Dedifferentiated amniotic fluid mesenchymal stem cell (primary cell): ENCODE results near the gene GTF2I.
"Not testable (repeated sequence)": the region's sequence is repeated elsewhere in the genome, so short reads cannot be mapped to it uniquely, and the experiment has no call there.

Source experiments
- DNase-seq: peaks from one replicate; pipeline ENCODE4 v3.0.0-alpha.2; 2016; ENCODE audit errors: extremely low spot score

GTF2I gene

DNA sequence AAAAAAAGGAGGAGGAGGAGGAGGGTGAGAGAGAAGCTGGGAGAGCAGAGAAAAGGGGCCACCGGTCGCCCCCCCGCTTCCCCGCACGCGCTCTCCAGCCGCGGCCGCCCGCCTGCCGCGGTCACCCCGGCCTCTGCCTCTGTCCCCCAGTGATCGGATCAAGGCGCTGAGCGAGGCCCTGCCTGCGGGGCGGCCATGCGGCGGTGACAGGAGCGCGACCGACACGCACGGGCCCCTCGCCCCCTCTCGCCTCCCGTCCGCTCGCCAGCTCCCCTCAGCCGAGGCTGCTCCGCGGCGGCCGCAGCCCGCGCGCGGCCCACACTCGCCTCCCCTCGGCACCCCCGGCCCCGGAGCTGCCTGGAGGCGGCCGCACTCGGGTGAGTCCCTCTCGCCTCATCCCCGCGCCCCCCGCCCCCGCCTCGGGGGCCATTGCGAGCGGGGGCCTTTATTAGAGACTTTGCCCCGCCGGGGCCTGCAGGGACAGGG is at the start of gene GTF2I:
TSS of gene GTF2I (plus strand) at position 27 of the 486 bp plus-strand sequence. CDS start 31,411 bp downstream, outside the sequence.
- DNase-seq = no peak

GRCh38 chr7:74612015-74612829 is 45.3 kb upstream of the GTF2I start:
- no peak for DNase-seq

GRCh38 chr7:74615933-74616780 is 41.4 kb upstream of the GTF2I start:
- no peak for DNase-seq

GRCh38 chr7:74617180-74617744 is 40.3 kb upstream of the GTF2I start:
- no peak for DNase-seq

DNA sequence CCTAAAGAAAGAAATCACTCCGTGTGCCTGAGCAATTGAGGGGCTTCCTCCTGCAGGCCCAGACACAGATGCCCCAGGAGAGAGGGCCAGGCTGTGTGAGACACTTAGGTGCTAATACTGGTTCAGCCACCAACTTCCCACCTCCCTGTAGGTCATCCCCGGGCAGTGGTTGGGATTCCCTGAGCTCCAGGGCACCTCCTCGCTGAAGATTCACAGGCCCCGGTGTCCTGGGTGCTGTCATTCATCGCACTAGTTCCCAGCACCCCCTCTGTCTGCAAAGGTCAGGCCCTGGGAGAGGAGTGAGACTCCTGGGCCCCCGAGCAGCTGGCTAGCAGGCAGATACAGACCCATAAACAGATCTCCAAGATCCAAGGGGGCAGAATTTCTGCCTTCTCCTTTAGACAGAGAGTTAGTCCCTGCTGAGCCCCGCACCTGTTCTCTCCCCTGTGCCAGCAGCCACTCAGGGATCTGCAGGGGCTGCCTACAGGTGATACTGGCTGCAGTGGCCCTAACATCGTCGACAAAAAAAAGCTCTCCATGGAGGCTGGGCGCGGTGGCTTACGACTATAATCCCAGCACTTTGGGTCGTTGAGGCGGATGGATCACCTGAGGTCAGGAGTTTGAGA is 38.2 kb upstream of the GTF2I start:
- no peak for DNase-seq

DNA sequence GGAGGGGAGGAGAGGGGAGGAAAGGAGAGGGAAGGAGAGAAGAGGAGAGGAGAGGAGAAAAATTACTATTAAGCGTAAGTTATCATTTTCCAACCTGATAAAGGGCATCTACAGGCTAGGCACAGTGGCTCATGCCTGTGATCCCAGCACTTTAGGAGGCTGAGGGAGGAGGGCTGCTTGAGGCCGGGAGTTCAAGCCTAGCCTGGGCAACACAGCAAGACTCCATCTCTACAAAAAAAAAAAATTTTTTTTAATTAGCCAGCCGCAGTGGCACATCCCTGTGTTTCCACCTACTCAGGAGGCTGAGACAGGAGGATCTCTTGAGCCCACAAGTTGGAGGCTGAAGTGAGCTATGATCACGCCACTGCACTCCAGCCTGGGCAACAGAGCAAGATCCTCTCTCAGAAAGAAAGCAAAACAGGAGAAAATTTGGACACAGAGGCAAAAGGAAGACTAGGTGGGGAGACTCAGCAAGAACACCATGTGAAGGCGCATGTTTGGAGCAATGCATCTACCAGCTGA is 35.2 kb upstream of the GTF2I start:
- DNase-seq = no peak

DNA sequence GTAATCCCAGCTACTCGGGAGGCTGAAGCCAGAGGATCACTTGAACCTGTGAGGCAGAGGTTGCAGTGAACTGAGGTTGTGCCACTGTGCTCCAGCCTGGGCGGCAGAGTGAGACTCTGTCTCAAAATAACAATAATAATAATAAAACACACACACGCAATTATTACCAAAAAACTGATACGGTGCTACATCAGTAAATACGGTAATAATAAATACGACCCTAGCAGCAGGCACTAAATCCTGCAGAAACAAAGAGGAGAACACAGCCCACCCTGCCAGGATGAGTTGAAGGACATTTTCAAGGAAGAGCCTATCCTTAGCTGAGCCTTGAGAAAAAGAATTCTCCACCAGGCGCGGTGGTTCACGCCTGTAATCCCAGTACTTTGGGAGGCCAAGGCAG is 34.4 kb upstream of the GTF2I start:
- no peak for DNase-seq

- DNase-seq = peak; percentile 82
These were observed 32.1 kb upstream of the GTF2I start for GRCh38 chr7:74625446-74625845.

DNA sequence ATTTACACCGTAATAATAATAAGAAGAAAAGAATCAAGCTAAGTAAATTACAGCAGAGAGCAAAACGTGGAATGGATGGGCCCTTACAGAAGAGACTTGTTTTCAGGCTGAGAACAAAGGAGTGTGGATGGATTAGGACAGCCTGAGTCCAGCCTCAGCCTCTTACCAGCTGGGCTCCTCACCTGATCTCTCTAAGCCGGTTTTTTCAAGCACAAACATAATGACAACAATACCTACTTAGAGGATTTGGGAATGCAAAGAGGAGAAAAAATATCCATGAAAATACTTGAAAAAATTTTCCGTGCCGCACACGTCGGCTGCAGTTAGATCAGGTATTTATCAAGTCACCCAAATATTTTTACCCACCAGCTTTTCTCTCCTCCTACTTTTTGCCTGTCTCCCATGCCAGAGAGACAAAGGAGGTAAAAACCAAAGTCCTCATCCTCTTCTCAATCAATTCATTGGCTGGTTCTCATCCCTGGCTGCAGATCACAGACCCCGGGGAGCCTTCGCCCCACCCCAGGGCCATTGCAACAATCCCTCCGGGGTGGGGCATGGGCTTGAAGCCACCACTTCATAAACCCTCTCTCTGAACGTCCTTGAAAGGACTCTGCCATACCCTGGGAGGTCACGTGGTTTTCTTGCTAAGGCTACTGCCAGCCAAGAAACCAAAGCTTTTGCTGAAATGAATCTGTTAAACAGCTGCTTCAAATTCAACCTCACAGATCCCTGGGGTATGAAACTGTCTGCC is 29.7 kb upstream of the GTF2I start:
- DNase-seq = peak; percentile 61

GRCh38 chr7:74632505-74632904 is 25.0 kb upstream of the GTF2I start:
- DNase-seq = no peak

DNA sequence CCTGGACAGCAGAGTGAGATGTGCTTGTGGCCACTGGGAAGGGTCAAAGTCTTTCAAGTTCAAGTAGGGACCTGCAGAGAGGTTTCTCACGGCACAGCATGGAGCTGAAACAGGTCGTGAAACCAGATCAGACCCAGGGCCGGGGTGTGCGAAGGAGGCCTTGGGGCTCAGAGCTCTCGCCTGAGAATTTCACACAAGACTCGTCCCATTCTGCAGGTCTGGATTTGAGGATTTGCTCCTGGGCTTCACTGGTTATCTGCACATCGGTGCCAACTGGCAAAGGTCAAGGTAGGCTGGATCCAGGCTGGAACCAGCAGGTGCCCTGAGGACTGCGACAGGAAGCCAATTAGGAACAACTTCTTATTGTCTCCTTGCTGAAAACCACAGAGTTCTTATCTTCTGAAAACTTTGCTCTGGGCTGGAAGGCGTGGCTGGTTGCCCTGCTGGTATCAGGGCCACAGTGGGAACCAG is 24.0 kb upstream of the GTF2I start:
- no peak for DNase-seq

- no peak for DNase-seq
These were observed 19.8 kb upstream of the GTF2I start for GRCh38 chr7:74637745-74638144.

DNA sequence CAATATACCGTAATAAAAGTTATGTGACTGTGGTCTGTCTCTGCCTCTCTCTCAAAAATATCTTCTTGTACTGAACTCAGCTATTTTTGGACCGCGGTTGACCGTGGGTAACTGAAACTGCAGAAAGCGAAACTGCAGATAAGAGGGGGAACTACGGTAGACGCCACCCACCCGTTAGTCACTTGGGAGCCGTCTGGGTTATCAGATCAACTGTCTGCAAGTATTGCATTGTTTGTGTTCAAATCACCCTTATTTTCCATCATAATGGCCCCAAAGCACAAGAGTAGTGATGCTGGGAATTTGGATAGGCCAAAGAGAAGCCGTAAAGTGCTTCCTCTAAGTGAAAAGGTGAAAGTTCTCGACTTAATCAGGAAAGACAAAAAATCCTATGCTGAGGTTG is 7.5 kb upstream of the GTF2I start:
- DNase-seq = not testable (repeated sequence)

DNA sequence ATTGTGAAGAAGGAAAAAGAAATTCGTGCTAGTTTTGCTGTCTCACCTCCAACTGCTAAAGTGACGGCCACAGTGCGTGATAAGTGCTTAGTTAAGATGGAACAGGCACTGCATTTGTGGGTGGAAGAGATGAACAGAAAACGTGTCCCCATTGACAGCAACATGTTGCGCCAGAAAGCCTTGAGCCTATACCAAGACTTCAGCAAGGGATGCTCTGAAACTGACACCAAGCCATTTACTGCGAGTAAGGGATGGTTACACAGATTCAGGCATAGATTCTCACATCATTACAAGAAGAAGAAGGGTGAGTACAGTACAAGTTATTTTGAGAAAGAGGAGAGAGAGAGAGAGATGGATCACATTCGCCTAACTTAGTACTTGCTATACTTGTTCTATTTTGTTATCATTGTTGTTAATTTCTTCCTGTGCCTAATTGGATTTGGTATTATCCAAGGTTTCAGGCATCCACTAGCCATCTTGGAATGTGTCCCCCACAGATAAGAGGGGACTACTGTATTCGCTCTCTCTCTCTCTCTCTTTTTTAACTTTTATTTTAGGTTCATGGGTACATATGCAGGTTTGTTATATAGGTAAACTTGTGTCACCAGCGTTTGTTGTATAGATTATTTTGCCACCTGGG is 6.9 kb upstream of the GTF2I start:
- not testable (repeated sequence) for DNase-seq

DNA sequence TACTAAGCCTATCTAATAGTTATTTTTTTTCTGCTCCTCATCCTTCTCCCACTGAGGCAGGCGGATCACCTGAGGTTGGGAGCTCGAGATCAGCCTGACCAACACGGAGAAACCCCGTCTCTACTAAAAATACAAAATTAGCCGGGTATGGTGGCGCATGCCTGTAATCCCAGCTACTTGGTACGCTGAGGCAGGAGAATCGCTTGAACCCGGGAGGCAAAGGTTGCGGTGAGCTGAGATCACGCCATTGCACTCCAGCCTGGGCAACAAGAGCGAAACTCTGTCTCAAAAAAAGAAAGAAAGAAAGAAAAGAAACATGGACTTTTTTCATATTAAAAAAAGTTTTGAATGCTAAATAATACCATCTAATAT is 6.4 kb upstream of the GTF2I start:
- not testable (repeated sequence) for DNase-seq

DNA sequence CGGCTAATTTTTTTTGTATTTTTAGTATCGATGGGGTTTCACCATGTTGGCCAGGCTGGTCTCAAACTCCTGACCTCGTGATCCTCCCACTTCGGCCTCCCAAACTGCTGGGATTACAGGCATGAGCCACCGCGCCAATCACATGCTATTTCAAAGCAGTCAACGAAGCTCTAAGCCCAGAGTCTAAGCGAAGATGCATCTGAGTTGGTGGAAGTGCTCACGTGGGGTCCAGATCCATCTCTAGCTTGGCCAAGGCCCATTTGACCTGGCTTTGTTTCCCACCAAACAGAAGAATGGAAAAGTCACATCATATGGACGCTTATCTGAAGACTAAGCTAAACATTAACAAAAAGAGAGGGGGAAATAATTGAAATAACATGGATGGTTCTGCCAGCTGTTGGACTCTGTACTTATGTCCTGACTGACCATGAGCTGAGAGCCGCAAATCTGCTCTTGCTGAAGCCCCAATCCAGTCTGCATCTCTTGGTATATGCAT is 3.8 kb upstream of the GTF2I start:
- no peak for DNase-seq

DNA sequence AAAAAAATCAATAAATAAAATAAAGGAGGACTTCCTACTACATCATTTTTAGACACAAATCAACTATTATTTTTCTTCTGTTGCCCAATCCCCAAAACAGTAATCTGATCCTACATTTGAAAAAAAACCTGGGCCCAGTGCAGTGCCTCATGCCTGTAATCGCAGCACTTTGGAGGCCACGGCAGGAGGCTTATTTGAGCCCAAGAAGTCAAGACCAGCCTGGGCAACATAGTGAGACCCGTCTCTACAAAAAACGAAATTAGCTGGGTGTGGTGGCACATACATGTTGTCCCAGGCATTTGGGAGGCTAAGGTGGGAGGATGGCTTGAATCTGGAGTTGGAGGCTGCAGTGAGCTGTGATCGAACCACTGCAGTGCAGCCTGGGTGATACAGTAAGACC is 2.7 kb upstream of the GTF2I start:
- no peak for DNase-seq

GRCh38 chr7:74655324-74655723 is 2.2 kb upstream of the GTF2I start:
- no peak for DNase-seq

- no peak for DNase-seq
These were observed 1.6 kb upstream of the GTF2I start for GRCh38 chr7:74655768-74656440.

DNA sequence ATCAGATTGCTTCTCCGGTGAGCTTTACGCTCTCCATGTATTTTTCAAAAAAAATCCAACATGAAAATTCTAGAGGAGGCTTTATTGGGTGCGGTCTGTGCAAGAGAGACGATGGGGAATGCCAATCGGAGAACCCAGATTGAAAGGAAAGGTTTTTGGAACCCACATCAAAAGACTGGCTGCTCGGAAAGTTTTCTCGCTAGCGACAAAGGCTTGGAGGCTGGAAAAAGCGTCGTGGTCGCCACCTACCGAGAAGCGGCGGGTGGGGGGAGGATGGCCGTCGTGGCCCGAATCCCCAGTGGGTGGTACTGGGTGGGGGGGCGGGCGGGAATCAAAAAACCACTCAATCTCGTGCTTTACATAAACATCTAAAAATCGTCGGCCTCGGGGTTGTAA is 1.1 kb upstream of the GTF2I start:
- peak; percentile 44 for DNase-seq
